Stomach (tissue), 9 donors: ENCODE measurements around the gene TIMM29. TPM values are rescaled to one million over a fixed set of nuclear protein-coding genes. Genes with fewer than 3 reads are reported as not detected.

Source experiments
- DNase-seq, 2 donors: peaks; one replicate each; pipeline versions ENCODE4 v3.0.0 to v3.0.0-alpha.2; 2013 to 2019
- H3K27ac ChIP-seq, 5 donors: fragments of 200-600 bp in 4 of 5; sonication (generic) in 4 of 5; one replicate each; pipeline ENCODE4 v1.5.1; 2013 to 2019; ENCODE audit warnings: mild to moderate bottlenecking in 1 of 5, moderate library complexity in 1 of 5
- H3K27me3 ChIP-seq, 3 donors: fragments of 200-600 bp; sonication (generic); one replicate each; pipeline ENCODE4 v1.5.1; 2017 to 2019; ENCODE audit warnings: mixed run types in 1 of 3
- H3K36me3 ChIP-seq, 4 donors: fragments of 200-600 bp; sonication (generic); 1 replicate in 3 of 4; 2 replicates in 1 of 4; pipeline ENCODE4 v1.5.1; 2016 to 2019
- H3K4me1 ChIP-seq, 4 donors: fragments of 200-600 bp; sonication (generic); one replicate each; pipeline ENCODE4 v1.5.1; 2016 to 2019
- H3K4me3 ChIP-seq, 4 donors: fragments of 200-600 bp; sonication (generic) in 3 of 4; one replicate each; pipeline ENCODE4 v1.5.1; 2016 to 2019; ENCODE audit warnings: mild to moderate bottlenecking in 1 of 4
- H3K9me3 ChIP-seq, 4 donors: fragments of 200-600 bp; sonication (generic); one replicate each; pipeline ENCODE4 v1.5.1; 2016 to 2019
- EP300 ChIP-seq: sonication (generic); formaldehyde crosslinking; IDR thresholded peaks from one replicate; pipeline ENCODE4 v1.6.1; 2017; ENCODE audit warnings: antibody characterized with exemption
- POLR2A ChIP-seq, 4 donors: fragments of 450-650 bp; IDR thresholded peaks; one replicate each; pipeline ENCODE4 v1.6.1; 2016; ENCODE audit warnings: antibody characterized with exemption in 4 of 4, control low read depth in 2 of 4, mild to moderate bottlenecking in 1 of 4, moderate library complexity in 1 of 4
- POLR2AphosphoS5 ChIP-seq, 3 donors: sonication (generic); formaldehyde crosslinking; IDR thresholded peaks; one replicate each; pipeline ENCODE4 v1.6.1; 2016; ENCODE audit warnings: antibody characterized with exemption in 3 of 3
- WGBS, 5 donors: extraction: QIAGEN DNeasy Blood & Tissue Kit in 3 of 5; methylation state at CpG; one replicate each; pipeline versions ENCODE4 v1.1.5 to v1.1.7; 2013 to 2018; 5-methylcytosine and 5-hydroxymethylcytosine counted together
- intact Hi-C: fragments of 100-400 bp; cut with DNase I; formaldehyde crosslinking; loops from one replicate; pipeline ENCODE4 v1.15.1; 2023; ENCODE audit warnings: low total_unique reads
- polyA plus RNA-seq, 3 donors: library from polyadenylated mRNA; stranded (reverse); fragments of 200-250 nt; gene quantifications; one replicate each; pipeline ENCODE4 v1.2.3, GENCODE V29; 2013
- total RNA-seq, 5 donors: library from RNA; depleted of rRNA; stranded (reverse); fragments of >200 nt; gene quantifications; one replicate each; pipeline versions ENCODE4 v1.1.0 to v1.2.3, GENCODE V29; 2014 to 2016
- TF ChIP-seq, protein P1 (sequence below), 7 experiments: fragments of 450-650 bp in 4 of 7; fragments of 200-600 bp in 3 of 7; sonication (generic) in 3 of 7; IDR thresholded peaks; one replicate each; pipeline ENCODE4 v1.5.1; 2016 to 2019; ENCODE audit warnings: antibody characterized with exemption in 7 of 7, control low read depth in 2 of 7, mild to moderate bottlenecking in 1 of 7
- donor health status: healthy with polysubstance abuse.
- donor health status: Bipolar disorder and iron deficiency.
- donor health status: healthy.

Gene TIMM29
- total and polyA plus RNA-seq, 8 donors: 9.8 to 294 (median 24.9) TPM

GRCh38 chr19:10960314-10961072, 31.9 kb downstream of the TIMM29 start, which contains the start of gene SMARCA4:
TSS of gene SMARCA4 (plus strand) at chr19:10961030. CDS start at chr19:10984152, 23,122 bp downstream.
- no peaks in the 10 kb centered on the region for H3K36me3 ChIP-seq
- peak within 1 kb of the TSS; percentile 90 to 98 (median 96) for H3K27ac ChIP-seq
- peak within 1 kb of the TSS; percentile 81 to 91 (median 90) for H3K4me3 ChIP-seq
- intact Hi-C loops: no loop called here
- peaks cover 15 to 47% (median 33%) of the 10 kb centered on the region in 4 donors for H3K4me1 ChIP-seq
- H3K9me3 ChIP-seq: no peaks in the 10 kb centered on the region
- DNase-seq: peak; percentile 99 to 100
- TF ChIP-seq POLR2A (IDR thresholded peaks at IDR 0.05): peak in 2 of 4 donors; percentile 72 to 91
- peak; percentile 95 to 98 (median 97) for TF ChIP-seq POLR2AphosphoS5 (IDR thresholded peaks at IDR 0.05)
- TF ChIP-seq, protein P1, sequence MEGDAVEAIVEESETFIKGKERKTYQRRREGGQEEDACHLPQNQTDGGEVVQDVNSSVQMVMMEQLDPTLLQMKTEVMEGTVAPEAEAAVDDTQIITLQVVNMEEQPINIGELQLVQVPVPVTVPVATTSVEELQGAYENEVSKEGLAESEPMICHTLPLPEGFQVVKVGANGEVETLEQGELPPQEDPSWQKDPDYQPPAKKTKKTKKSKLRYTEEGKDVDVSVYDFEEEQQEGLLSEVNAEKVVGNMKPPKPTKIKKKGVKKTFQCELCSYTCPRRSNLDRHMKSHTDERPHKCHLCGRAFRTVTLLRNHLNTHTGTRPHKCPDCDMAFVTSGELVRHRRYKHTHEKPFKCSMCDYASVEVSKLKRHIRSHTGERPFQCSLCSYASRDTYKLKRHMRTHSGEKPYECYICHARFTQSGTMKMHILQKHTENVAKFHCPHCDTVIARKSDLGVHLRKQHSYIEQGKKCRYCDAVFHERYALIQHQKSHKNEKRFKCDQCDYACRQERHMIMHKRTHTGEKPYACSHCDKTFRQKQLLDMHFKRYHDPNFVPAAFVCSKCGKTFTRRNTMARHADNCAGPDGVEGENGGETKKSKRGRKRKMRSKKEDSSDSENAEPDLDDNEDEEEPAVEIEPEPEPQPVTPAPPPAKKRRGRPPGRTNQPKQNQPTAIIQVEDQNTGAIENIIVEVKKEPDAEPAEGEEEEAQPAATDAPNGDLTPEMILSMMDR (IDR thresholded peaks at IDR 0.05): no peak
- no peak for TF ChIP-seq EP300
- no peaks in the 10 kb centered on the region for H3K27me3 ChIP-seq
- 0 to 1% (median 0%) methylated on average over 5 to 99 of the region's 100 CpGs for WGBS, 5 donors

DNA sequence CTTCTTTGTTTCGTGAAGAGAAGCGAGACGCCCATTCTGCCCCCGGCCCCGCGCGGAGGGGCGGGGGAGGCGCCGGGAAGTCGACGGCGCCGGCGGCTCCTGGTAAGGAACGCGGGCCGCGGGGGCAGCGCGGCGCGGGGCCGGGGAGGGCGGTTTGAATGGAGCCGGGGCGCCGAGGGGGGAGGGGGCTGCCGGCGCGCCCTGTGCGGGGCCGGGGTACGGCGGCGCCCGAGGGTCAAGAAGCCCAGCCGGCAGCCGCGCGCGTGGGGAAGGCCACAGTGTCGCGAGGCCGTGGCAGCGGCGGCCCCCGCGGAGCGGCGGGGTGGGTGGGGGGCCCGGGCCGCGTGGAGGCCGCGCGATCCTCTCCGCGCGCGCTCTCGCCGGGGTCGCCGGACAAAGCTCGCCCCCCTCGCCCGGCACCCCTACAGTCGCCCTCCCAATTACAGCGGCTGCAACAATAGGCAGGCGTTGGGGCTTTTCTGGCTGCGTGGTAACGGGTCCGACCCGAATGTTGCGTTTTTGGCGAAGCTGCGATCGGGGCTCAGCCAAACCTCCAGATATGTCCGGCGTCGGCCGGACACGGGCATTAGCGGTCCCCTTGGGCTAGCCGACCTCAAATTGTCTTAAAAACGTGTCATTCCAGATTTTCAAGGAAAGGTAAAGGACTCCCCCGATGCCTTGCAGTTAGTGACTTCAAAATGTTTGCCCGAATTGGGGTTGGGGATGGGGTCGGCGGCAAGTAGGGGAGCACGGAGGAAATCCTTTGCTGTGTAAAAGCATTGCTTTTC, 32.7 kb downstream of the TIMM29 start:
- Histone ChIP-seq H3K4me1 (peaks cover 15 to 51% (median 33%) of the 10 kb centered on the region in 4 donors), H3K36me3 (no peaks in the 10 kb centered on the region), H3K27ac (peak overlapping the region; percentile 81 to 96 (median 87)), H3K9me3 (no peaks in the 10 kb centered on the region), H3K4me3 (peak overlapping the region; percentile 81 to 91 (median 90)), H3K27me3 (no peaks in the 10 kb centered on the region)
- 0 to 1% (median 1%) methylated on average over 16 to 92 of the region's 92 CpGs for WGBS, 5 donors
- peak in 1 of 2 donors; percentile 61 for DNase-seq
- intact Hi-C loops: no loop called here
- TF ChIP-seq, protein P1 (IDR thresholded peaks at IDR 0.05): no peak
- TF ChIP-seq POLR2AphosphoS5 (IDR thresholded peaks at IDR 0.05): no peak
- TF ChIP-seq EP300: no peak
- no peak for TF ChIP-seq POLR2A (IDR thresholded peaks at IDR 0.05)

DNA sequence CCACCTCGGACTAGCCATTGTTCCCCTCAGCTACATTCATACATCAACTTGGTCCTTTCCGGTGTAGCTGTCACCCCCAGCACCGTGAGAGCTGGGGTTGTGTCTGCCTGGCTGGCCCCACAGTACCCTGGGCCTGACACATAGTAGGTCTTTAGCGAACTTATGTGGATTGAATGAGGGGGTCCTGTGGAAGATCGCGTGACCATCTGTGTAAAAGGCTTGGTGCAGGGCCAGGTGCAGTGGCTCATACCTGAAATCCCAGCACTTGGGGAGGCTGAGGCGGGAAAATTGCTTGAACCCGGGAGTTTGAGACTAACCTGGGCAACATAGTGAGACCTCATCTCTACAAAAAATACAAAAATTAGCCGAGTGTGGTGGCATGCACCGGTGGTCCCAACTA, 34.3 kb downstream of the TIMM29 start:
- Histone ChIP-seq H3K27me3 (no peaks in the 10 kb centered on the region), H3K4me1 (peaks cover 15 to 60% (median 37%) of the 10 kb centered on the region in 4 donors), H3K9me3 (no peaks in the 10 kb centered on the region), H3K27ac (peak overlapping the region in 1 of 5 donors; percentile 96), H3K36me3 (no peaks in the 10 kb centered on the region), H3K4me3 (peak overlapping the region in 1 of 4 donors; percentile 81)
- DNase-seq: no peak
- intact Hi-C loops: no loop called here
- WGBS, 5 donors: 82 to 86% (median 84%) methylated on average over 9 to 10 of the region's 10 CpGs
- no peak for TF ChIP-seq POLR2A (IDR thresholded peaks at IDR 0.05)
- no peak for TF ChIP-seq POLR2AphosphoS5 (IDR thresholded peaks at IDR 0.05)
- TF ChIP-seq, protein P1 (IDR thresholded peaks at IDR 0.05): no peak
- TF ChIP-seq EP300: no peak

DNA sequence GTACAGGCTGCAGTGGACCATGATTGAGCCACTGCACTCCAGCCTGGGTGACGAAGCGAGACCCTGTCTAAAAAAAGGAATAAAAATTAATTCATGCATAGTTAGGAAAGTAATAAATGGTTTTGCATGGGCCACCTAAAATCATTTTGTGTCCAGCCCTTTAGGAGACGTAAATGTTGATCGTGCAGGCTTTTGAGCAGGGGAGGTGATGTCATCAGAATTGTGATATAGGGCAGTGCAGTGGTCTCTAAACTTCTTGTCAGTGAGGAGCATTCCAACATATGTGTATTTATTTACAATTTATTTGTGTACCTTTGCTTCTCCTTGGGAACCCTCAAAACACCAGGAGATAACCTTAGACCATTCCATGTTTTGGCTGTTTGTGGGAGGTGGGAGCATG, 35.3 kb downstream of the TIMM29 start:
- Histone ChIP-seq H3K27me3 (no peaks in the 10 kb centered on the region), H3K4me3 (no peak overlapping the region), H3K27ac (peak overlapping the region in 2 of 5 donors; percentile 4 to 27), H3K36me3 (no peaks in the 10 kb centered on the region), H3K9me3 (no peaks in the 10 kb centered on the region), H3K4me1 (peaks cover 15 to 66% (median 42%) of the 10 kb centered on the region in 4 donors)
- intact Hi-C loops: no loop called here
- TF ChIP-seq EP300: no peak
- TF ChIP-seq POLR2AphosphoS5 (IDR thresholded peaks at IDR 0.05): no peak
- TF ChIP-seq, protein P1 (IDR thresholded peaks at IDR 0.05): no peak
- TF ChIP-seq POLR2A (IDR thresholded peaks at IDR 0.05): no peak
- DNase-seq: no peak
- 64 to 82% (median 70%) methylated on average over 4 of the region's 4 CpGs for WGBS, 5 donors
